ENCODE data around the gene IGFL1.
"Not testable (repeated sequence)": the region's sequence is repeated elsewhere in the genome, so short reads cannot be mapped to it uniquely, and the experiment has no call there.

The IGFL1 gene

DNA sequence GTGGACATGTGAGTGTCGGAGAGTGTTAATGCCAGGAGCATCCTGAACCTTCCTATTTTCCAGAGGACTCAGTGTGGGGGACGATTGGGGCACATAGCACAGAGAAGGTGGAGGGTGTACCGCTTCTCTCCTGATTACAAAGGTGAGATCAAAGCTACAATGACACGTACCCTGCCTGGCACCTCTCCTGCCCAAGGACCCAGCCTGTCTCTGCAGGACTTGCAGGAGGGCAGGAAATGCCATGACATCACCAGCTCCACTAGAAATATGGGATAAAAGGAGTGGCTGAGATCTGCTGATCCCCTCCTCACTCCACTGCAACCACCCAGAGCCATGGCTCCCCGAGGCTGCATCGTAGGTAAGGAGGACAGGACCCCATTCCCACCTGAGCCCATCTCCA is at the start of gene IGFL1:
IGFL1 (plus strand) TSS at position 301 of the 400 bp plus-strand sequence; CDS start at position 334, 33 bp downstream.
- no peak within 1 kb of the TSS for H3K4me3 ChIP-seq (ENCODE audit: low read depth, low read length)
- no peak for DNase-seq (ENCODE audit: low read depth)

DNA sequence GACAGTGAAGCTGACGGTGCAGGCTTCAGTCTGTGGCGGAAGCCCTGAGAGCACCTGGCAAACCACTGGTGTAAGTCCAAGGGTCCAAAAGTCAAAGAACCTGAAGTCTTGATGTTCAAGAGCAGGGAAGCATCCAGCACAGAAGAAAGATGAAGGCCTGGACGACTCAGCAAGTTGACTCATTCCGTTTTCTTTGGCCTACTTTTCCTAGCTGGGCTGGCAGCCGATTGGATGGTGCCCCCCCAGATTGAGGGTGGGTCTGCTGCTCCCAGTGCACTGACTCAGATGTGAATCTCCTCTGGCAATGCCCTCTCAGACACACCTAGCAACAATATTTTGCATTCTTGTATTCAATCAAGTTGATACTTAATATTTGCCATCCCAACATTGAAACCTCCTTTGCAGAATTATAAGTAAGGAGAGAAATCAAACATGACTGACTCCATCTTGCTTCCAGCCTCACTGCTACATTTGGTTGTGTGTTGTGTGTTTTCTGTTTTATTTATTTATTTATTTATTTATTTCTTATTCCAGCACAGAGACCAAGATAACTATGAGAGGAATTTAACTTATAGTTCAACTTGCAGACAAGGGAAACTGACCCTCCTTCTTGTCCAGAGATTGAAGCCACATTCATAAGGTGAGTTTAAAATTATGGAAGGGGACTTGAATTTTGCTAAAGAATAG is 48.7 kb upstream of the IGFL1 start:
- no peak overlapping the region for H3K4me3 ChIP-seq (ENCODE audit: low read depth, low read length)
- peak; percentile 16 for DNase-seq (ENCODE audit: low read depth)

DNA sequence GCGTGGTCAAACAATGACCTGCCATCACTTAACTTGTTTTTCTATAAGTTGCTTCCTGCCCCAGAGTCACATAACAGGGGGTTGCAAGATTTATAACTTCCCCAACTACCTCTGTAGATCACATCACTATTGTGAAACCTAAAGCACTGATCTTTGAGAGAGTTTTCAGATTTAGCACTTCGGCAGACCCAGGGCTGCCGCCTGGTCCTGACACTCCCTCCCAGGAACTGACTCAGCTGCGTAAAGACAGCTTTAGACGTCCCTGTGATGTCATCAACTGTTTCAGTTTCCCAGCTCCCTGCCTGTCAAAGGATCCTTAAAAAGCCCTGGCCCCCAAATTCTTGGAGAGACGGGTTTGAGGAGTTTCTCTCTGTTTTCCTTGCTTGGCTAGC is 48.2 kb upstream of the IGFL1 start:
- no peak overlapping the region for H3K4me3 ChIP-seq (ENCODE audit: low read depth, low read length)
- DNase-seq (ENCODE audit: low read depth), result peak; percentile 16

DNA sequence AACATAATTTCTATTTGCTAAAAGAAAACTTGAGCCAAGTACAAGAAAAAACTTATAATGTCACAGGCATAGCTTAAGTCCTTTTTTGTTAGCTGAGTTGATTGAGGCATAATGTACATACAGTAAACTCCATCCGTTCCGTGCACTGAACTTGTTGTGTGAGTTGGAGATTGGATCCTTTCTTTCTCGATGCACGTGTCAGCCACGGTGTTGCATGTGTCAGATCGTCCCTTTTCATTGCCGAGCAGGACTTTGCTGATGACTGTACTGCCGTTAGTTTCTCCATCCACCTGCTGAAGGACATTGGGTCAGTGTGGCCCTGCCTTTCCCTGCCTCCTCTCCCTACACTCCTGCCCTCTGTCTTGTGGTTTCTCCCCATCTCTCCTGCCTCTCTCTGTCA is 47.1 kb upstream of the IGFL1 start:
- H3K4me3 ChIP-seq (ENCODE audit: low read depth, low read length), result no peak overlapping the region
- DNase-seq (ENCODE audit: low read depth), result no peak

DNA sequence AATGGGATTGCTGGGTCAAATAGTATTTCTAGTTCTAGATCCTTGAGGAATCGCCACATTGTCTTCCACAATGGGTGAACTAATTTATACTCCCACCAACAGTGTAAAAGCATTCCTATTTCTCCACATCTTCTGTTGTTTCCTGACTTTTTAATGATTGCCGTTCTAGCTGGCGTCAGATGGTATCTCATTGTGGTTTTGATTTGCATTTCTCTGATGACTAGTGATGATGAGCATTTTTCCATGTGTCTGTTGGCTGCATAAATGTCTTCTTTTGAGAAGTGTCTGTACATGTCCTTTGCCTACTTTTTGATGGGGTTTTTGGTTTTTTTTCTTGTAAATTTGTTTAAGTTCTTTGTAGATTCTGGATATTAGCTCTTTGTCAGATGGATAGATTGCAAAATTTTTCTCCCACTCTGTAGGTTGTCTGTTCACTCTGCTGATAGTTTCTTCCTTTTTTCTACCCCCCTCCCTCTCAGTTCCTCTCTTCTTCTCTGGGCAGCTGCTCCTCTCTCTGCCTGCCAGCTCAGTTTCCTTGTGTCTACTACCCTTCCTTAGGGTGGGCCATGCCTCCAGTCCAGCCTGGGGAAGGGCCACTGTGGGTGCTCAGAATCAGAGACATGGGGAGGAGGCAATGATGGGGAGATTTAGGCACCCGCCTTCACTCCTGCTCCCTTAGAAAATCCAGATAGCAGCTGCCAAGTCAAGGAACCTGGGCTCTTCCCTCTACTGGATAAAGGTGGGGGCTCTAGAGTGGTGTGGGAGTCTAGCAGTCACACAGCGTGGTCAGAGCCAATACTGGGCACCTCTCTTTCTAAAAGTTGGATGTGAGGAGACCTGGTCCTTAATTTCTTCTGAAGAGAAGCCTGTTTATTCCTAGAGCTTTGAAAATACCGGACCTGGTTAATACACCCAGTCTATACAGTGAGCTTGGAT is 44.5 kb upstream of the IGFL1 start:
- peak; percentile 8 for DNase-seq (ENCODE audit: low read depth)

DNA sequence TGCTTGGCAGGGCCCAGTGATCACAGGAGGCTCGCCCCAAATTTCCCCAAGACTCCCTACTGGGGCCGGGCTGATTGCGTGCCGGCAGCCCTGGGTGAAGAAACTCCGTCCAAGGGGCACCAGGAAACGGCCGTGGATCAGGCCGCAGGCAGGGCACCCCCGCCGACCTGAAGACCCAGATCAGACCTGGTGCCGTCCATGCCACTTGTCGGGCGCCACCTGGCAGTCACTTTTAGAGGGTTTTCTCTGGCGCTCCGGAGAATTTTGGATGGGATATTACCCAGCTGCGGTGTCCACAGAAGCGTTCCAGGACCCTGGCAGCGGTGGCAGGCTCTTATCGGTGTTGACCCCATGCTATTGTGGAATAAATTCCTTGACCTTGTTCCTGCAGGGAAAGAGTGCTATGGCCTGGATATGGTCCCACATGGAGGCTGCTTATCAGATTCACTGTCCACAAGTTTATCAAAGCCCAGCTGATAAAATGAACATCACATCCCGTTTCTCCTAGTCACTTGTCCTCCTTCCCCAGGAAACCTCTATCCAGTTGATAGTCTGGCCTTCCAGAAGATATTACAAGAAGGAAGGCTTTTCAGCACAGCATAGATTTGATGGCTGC is 43.3 kb upstream of the IGFL1 start:
- no peak for DNase-seq (ENCODE audit: low read depth)

More for the DNA sequence above, 44.5 kb upstream of the IGFL1 start:
- not testable (repeated sequence) for H3K4me3 ChIP-seq (ENCODE audit: low read depth, low read length)

DNA sequence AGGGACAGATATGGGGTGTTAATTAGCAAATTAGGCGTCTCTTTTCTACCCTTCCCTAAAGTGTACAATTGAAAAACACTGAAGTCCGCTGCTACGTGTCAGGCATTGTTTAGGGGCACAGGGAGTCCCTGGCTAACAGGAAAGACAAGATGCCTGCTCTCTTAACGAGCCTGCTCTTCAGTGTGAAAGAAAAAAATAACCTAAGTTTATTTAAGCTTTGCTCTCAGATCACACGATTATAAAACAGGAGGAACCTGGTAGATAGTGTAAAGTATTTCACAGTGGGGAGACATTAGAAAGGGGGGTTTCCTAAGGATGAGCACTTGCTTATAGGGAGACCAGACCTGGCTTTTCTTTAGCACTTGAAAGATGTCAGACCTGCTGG is 42.8 kb upstream of the IGFL1 start:
- no peak for DNase-seq (ENCODE audit: low read depth)
- no peak overlapping the region for H3K4me3 ChIP-seq (ENCODE audit: low read depth, low read length)

More for the DNA sequence above, 43.3 kb upstream of the IGFL1 start:
- H3K4me3 ChIP-seq (ENCODE audit: low read depth, low read length), result no peak overlapping the region

DNA sequence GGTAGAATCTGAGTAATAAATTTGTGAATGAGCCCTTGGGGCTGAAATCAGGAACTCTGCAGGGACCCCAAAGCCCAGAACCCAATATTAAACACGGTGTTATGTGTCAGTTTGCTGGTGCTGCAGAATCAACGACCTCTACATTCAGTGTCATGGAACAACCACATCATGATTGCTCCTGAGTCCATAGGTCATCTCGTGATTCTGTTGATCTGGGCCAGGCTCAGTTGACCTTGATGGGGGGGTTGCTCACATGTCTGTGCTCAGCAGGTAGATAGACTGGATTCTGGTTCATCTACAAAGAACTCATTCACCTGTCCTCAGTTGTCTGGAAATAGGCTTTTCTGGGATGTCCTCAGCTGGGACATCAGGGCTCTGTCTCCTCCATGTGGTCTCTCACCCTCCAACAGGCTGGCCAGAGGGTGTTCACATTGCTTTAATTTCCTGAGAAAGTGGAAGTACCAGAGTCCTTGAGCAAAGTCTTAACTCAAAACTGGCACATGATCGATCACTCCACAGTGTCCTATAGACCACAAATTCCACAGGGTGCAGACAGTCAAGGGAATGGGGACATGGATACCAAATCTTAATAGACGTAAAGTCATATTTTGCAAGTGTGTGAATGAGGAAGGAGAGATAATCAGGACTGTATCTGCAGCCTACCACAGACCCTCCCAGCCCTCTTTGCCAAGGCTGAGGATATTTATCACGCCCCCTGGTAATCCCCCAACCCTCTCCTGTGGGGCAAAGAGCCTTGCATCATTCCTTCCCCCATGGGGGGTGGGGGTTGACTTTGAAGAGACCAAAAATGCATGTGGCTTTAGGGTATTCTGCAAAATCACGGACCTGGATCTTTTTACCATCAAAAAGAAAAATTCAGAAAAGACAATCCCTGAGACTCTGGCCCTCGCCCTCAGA is 39.3 kb upstream of the IGFL1 start:
- H3K4me3 ChIP-seq (ENCODE audit: low read depth, low read length), result no peak overlapping the region
- no peak for DNase-seq (ENCODE audit: low read depth)

DNA sequence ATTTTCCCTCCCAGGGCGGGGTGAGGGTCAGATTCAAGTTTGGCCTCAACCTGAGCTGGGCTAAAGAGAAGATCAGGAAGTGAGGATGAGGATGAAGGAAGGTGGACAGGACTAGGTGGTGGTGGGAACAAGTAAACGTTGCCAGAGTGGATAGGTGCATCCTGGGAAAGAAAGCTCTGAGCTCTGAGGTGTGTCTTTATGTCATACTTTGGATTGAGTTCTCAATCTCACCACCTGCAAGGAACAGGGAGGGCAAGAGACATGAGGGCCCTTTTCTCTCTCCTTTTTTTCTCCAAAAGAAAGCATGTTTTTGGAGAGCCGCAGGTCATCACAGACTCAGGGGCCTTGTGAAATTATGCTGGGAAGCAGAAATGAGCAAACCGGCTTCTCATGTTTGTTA is 38.2 kb upstream of the IGFL1 start:
- DNase-seq (ENCODE audit: low read depth), result no peak
- H3K4me3 ChIP-seq (ENCODE audit: low read depth, low read length), result no peak overlapping the region

DNA sequence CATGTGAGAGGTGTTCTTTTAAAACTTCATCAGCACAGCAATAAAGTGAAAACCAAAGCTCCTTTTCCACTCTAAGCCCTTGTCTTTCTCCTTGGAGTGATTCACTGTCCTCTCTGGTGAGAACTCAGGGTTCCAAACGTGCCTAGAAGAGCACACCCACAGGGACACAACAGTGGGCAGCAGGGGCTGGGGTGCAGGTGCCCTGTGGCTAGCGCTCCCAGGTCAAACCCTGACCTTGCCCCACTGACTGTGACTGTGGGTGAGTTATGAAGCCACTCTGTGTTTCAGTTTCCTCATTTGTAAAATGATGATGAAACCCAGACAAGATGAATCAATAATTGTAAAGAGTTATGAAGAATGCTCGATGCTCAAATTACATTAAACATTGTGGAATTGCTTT is 37.6 kb upstream of the IGFL1 start:
- no peak overlapping the region for H3K4me3 ChIP-seq (ENCODE audit: low read depth, low read length)
- DNase-seq (ENCODE audit: low read depth), result no peak

DNA sequence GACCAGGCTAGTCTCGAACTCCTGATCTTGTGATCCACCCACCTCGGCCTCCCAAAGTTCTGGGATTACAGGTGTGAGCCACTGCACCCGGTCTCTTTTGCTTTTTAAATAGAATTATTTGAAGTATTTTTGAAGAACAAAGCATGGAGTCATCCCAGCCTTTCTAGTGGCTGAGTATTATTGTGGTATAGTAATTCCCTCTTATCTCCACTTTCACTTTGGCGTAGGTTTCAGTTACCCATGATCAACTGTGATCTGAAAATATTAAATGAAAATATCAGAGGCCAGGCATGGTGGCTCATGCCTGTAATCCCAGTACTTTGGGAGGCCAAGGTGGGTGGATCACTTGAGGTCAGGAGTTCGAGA is 36.9 kb upstream of the IGFL1 start:
- DNase-seq (ENCODE audit: low read depth); H3K4me3 ChIP-seq (ENCODE audit: low read depth, low read length): not testable (repeated sequence)

DNA sequence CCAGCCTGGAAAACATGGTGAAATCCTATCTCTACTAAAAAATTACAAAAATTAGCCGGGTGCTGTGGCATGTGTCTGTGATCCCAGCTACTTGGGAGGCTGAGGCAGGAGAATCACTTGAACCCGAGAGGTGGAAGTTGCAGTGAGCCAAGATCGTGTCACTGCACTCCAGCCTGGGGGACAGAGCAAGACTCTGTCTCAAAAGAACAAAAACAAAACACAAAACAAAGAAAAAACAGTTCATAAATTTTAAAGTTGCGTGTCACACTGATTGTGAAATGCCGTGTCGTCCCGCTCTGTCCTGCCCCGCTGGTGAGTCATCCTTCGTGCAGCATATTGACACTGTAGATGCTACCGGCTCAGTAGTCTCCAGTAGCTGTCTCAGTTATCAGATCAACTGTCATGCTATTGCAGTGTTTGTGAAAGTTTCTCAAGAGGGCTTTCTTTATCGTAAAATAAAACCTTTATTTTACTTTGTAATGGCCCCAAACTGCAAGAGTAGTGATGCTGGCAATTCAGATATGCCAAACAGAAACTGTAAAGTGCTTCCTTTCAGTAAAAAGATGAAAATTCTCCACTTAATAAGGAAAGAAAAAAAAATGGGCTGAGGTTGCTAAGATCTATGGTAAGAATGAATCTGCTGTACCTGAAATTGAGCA is 36.4 kb upstream of the IGFL1 start:
- no peak overlapping the region for H3K4me3 ChIP-seq (ENCODE audit: low read depth, low read length)
- DNase-seq (ENCODE audit: low read depth), result peak; percentile 35

DNA sequence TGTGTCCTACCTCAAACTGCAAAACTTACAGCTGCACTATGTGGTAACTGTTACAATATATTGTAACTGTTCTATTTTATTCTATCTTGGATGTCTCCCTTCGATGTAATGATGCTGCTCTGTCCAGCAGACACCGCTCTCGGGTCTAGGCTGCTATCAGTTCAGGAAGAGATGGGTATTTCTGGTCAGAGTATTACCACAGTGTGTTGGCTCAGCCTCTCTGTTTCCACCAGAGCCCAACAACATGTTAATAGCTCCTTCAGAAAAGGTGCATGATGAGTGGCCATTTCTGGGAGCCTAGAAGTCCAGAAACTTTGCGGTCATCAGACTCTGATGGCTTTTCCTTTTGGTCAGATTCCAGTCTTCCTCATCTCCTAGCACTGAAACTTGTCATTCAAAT is 35.9 kb upstream of the IGFL1 start:
- no peak for DNase-seq (ENCODE audit: low read depth)
- no peak overlapping the region for H3K4me3 ChIP-seq (ENCODE audit: low read depth, low read length)

DNA sequence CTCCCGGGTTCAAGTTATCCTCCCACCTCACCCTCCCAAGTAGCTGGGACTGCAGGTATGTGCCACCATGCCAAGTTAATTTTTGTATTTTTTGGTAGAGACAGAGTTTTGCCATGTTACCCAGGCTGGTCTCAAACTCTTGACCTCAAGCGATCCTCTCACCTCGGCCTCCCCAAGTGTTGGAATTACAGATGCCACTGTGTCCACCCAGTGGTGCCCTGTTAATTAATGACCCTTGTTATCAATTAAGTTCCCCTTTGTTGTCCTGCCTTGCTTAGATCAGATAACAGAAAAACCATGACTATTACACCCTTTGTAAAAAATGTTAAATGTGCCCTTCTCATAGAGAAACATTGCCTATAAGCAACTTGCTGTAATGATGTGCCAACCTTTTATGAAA is 34.4 kb upstream of the IGFL1 start:
- H3K4me3 ChIP-seq (ENCODE audit: low read depth, low read length), result no peak overlapping the region
- DNase-seq (ENCODE audit: low read depth), result no peak

DNA sequence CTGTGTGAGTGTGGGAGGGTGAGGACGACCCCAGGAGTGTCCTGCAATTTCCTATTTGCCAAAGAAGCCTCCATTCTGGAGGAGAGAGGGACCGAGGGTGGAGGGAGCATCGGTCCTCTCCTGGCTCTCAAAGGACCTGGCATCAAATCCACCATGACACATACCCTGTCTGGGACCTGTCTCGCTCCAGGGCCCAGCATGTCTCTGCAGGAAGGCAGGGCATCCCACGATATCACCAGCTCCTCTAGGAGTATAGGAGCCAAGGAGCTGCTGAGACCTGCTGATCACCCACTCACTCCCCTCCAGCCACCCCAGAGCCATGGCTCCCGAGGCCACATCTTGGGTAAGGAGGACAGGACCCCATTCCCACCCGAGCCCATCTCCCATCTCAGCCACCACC is 33.6 kb upstream of the IGFL1 start:
- not testable (repeated sequence) for DNase-seq (ENCODE audit: low read depth); H3K4me3 ChIP-seq (ENCODE audit: low read depth, low read length)

DNA sequence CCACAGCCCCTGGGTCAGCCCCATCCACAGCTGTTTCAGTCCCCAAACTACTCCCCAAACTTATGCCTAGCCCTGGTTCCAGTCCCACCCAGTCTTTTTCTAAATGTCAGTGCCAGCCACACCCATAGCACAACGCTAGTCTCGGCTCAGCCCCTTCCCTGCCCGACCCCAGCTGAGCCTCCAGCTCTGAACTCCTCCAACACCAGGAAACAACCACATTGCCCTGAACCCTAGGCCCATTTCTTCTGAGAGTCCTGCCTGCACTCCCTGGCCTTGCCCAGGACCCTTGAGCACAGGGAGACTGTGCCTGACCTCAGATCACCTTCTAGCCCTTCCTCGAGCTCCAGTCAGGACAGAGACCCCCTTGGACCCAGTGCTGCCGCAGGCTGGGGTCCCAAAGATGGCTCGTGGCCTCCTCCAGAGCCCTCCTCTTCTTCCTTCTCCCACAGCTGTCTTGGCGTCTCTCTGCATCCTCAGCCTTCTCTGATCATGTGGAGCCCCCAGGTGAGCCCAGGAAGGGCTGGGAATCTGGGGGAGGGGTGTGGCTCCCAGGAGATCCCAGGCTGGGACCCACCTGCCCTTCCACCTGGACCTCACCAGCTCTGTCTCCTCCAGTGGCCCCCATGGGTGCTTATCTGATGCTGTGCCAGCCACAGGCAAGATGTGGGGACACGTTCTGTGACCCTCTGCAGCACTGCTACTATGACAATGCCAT is 33.0 kb upstream of the IGFL1 start:
- H3K4me3 ChIP-seq (ENCODE audit: low read depth, low read length), result no peak overlapping the region
- DNase-seq (ENCODE audit: low read depth), result no peak

DNA sequence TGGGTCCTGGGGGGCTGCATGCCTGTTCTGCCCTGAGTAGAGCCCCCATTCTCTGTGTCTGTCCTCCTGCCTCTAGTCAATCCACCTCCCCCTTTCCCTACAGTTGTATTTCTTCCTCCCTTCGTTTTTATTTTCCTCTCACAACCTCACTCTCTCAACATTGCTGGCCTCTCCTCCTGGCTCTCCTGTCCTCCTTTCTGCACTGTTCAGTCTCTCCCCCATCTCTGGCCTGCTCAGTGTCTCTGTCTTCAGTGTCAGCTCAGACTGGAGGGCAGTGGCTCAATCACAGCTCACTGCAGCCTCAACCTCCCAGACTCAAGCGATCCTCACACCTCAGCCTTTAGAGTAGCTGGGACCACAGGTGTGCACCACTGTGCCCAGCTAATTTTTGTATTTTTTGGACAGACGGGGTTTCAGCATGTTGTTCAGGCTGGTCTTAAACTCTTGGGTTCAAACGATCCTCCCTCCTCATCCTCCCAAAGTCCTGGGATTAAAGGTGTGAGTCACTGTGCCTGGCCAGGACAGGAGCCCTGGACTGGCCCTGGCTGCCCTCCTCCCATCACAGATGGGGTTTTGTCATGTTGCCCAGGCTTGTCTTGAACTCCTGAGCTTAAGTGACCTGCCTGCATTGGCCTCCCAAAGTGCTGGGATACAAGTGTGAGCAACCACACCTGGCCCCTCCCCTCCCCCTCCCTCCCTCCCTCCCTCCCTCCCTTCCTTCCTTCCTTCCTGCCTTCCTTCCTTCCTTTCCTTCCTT is 32.0 kb upstream of the IGFL1 start:
- DNase-seq (ENCODE audit: low read depth), result no peak
- no peak overlapping the region for H3K4me3 ChIP-seq (ENCODE audit: low read depth, low read length)

DNA sequence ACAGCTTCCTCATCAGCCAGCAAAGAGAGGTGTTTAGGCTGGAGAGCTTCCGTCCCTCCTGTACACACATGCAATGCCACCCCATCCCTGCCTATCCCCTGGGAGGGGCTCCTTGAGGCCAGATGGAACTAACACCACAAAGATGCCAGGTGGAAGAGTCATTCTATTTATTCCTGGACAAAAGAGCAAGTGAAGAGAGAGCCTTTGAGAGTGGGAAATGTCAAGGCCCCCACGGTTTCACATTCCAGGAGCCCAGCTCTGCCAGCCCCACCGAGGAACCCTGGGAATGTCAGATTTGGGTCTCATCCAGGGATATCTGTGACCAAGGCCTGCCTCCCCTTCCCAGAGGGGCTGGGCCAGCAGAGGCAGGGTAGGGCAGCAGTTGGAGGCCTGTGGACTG is 30.8 kb upstream of the IGFL1 start:
- no peak overlapping the region for H3K4me3 ChIP-seq (ENCODE audit: low read depth, low read length)
- DNase-seq (ENCODE audit: low read depth), result no peak
